Kasumi-1 (cell line): ENCODE data around the gene DNAJC11.
"Not testable (repeated sequence)": the region's sequence is repeated elsewhere in the genome, so short reads cannot be mapped to it uniquely, and the experiment has no call there.

Source experiments
- DNase-seq, 2 experiments: peaks; one replicate each; lab custom pipeline; 2025; lab: John Stamatoyannopoulos, UW

Gene DNAJC11

DNA sequence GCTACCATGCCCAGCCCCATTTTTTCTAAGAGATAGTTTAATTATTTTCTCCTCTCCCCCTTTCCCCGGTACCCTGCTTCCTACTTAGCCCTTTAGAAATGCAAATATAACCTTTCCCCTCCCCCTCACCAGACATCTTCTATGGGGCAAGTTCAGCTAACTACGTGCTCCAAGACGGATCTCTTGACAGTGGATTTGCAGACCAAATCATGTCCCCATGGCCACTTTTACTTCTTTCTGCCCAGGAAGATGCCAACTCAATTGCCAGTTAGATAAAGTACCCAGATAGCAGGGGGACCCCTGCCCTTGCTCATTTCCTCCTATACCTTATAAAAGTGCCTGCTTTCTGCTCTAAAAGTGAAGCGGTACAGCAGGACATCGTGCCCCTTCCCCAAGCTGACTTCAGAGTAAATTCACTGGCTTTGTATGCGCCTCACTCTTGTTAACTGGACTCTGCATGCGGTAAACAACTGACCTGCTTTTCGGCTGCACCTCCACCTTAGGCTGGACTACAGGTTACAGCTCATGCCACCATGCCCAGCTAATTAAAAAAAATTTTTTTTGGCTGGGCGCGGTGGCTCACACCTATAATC lies 7.4 kb downstream of the DNAJC11 start:
- DNase-seq, result no peak

DNA sequence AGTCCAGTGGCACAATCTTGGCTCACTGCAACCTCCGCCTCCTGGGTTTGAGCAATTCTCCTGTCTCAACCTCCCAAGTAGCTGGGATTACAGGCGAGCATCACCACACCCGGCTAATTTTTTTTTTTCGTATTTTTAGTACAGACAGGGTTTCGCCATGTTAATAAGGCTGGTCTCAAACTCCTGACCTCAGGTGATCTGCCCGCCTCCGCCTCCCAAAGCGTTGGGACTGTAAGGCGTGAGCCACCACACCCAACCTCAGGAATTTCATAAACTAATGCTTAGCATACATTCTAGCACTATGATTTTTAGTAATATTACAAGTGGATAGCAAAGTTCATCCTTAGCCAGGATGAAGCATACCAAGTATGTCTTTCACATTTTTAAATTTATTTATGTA lies 8.7 kb downstream of the DNAJC11 start:
- DNase-seq, result no peak

DNA sequence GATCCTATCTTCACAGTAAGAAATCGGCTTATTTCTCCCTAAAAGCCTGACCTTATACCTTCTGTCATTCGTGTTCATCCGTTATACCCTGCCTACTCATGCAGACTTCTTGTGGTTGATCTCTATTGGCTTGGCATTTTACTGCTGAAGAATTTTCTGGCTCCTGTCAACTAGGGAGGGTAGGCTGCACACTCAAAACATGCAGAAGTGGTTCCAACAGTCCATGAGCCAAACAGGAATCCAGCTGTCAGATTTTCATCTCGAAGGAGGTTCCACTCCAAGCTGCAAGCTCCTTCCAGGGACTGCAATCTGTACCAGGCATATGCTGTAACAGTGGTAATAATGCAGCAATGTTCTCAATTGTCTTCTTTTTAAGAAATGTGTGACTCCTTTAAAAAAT lies 10.1 kb downstream of the DNAJC11 start:
- DNase-seq, result no peak

DNA sequence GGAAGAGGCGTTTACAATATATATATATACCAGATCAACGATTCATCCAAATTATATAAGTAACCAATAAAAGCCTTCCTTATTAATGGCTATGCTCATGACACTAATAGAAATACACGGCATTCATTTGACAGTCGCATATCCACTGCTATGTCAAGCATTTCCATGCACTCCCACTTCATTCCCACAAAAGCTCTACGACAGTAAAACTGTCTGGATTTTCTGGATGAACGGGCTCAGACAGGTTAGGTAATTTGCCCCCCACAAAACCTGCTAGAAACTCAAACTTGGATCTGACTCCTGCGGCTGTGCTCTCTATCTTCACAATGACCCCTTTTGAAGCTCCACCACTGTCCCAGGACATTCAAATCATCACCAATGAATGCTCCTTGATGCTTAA lies 11.4 kb downstream of the DNAJC11 start:
- no peak for DNase-seq

DNA sequence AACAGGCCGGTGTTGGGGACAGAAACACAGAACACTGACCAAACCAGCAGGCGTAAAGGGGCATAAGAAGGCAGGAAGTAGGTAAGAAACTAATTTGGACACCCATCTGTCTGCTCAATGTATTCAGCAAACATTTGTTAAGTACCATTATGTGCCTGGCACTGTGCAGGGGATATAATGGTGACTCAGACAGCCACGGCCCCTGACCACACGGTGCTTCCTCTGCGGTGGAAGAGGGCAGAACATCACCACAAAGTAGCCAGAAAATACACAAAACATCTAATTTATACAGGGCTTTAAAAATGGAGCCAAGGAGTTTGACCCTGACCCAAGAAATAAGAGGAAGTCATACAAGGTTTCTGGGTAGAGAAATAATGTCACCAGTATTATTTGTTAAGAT lies 12.9 kb downstream of the DNAJC11 start:
- no peak for DNase-seq

DNA sequence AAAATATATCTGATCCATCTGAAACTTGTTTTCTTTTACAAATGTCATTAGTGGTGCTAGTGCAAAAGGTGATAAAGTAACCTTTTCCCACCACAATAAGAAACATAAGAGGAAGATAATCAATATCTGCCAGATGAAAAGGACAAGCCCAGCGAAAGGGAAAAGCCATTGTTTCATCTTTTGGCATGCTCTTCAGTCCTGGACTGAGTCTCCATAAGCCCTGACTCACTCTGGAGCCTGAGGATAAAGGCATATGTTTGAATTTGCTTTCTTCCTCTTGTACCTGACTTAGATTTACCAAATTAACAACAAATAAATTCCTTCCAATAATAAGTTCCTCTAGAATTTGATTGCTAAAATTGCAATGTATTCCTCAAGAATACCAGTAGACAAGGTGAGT lies 13.6 kb downstream of the DNAJC11 start:
- no peak for DNase-seq

DNA sequence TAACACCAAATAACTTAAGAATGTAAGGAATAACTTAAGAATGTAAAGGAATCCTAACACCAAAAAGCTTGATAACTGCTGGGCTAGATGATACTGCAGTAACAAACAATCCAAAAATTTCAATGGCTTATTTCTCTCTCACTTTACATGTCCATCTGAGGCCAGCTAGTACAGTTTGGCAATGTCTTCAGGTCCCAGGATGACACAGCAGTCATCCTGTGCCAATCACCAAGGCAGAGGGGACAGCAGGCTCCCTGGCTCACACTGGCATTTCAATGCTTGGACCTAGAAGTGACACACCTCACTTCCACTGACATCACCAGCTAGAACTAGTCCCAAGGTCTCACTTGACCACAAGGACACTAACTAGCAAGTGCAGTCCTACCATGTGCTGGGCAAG lies 15.3 kb downstream of the DNAJC11 start:
- no peak for DNase-seq

DNA sequence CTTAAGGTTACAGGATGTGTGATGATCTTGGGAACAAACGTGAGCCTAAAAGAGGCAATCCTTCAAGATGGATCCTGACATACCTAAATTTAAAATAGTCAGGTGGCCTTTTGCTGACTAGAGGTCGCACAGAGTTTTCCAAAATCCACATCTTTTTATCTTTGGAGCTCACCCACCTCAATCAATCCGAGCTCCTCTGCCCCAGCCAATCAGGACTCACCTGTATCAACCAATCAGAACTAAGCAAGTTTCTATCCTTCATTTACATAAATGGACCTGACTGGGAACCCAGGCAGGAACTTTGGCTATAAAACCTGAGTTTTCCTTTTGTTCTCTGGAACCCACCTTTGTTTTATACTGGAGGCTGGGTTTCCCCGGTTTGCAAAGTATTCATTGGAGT lies 16.2 kb downstream of the DNAJC11 start:
- DNase-seq, result no peak

DNA sequence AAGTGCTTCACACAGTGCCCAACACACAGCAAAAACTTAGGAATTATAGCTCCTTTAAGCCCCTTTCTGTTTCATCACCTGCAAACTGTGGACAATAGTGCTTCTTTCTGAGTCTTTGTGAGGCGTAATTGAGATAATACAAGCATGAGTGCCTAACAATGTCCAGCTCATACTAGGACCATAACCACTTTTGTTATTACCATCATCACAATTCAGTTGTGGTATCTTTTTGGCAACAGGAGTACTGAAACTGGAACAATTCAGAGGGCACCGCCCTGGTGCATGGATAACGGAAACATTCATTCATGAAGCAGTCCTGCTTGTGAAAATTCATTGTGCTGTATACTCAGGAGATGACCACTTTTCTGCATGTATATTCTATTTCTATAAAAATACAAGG lies 18.2 kb downstream of the DNAJC11 start:
- DNase-seq, result no peak

DNA sequence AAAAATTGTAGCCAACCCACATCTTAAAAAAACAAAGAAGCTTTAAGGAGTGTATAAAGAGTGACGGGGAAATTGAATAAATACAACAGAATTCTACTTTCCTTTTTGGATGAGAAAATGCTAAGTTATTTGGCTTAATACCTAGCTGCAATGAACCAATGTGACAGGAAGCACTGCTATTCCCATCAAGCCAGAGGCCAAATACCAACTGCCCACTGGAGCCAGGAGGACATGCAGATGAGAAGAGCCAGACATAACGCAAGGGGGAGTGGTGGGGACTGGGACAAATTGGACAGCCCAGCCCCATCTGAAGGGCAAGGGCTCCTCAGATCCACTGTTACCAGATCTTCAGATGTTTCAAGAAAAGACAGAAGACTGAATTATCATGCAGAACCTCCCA lies 25.7 kb downstream of the DNAJC11 start:
- DNase-seq, result no peak

DNA sequence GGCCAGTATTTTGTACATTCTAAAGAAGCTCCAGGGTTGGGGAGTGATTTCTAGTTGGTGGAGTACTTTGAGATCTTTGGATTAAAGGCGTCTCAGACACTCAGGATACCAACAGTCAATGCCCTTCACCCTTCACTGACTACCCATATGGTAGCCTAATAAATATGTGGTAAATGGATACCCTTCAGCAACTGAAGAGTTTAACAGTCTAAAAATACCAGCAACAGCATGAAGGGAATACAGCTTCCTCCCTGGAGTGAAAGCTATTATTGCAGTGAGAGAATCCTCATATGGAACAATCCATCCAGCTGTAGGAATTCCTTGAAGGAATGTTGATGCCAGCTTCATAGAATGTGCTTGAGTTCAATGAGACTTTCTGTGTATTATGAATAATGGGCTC lies 26.8 kb downstream of the DNAJC11 start:
- DNase-seq, result no peak

DNA sequence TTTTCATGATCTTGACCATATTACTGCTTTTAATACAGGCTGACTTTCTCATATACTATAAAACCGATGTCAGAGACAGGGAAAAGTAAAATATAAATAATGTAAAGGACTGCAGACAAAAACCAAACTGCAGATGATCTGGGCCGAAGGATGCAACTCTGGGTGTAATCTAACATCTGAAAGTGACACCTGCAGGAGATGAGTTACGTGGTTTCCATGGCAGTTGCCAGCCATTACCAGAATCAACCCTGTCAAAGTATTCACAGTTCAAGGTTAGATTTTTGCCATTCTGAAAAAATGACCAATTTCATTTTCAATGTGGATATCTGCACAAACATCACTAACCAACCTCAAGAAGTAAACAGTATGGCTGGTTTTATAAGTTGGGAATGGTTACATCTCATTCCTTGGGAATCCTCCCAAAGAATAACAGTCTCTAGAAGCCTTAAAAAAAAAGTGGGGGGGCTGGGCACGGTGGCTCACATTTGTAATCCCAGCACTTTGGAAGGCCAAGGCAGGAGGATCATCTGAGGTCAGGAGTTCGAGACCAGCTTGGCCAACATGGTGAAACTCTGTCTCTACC lies 27.7 kb downstream of the DNAJC11 start:
- DNase-seq, result no peak

DNA sequence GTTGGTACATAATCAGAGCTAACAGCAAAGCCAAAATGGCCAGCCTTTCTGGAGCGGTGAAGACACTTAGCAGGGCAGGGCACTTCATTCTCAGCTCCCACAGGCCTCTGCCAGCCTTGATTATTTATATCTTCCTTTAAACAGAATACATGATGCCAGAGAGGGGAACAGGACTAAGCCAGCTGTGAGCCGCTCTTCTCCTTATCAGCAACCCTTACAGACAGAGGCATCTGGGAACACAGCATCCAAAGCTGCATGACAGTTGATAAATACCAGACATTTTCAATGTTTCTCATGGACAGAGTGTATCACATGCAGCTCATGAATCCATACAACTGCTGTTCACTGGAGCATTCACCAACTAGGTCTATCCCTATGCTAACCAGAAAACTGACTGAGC lies 29.1 kb downstream of the DNAJC11 start:
- DNase-seq, result no peak

DNA sequence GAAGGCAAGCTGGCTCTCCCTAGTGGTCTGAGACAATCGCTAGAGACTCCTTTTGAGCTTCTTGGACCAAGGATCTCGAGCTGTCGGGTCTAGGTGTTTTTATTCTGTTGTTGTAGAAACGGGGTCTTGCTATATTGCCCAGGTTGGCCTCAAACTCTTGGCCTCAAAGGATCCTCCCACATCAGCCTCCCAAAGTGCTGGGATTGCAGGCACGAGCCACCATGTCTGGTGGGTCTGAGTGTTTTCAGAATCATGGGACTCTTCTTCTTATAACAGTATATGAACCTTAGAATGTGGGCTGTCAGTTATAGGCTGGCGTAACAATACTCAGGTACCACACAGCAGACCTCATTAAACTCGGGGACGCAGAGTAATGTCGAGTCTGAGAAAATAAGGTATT lies 33.1 kb downstream of the DNAJC11 start:
- DNase-seq, result no peak

DNA sequence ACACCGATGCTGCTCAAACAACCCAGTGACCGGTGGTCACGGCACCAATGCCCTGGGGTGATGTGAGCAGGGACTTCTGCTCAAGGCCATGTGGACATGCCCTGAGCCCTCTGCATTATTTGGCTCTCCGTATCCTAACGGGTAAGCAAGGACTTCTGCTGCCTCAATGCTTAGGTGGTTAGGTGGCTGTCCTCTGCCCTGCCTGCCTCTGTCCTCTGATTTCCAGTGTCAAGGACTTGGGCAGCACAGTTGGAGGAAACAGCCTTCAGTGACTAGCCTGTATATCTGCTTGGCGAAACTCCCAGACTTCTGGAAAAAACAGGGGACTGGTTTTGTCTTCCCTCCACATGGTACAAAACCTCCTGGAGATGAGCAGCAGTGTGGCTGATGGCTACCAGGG lies 34.5 kb downstream of the DNAJC11 start:
- DNase-seq, result no peak

DNA sequence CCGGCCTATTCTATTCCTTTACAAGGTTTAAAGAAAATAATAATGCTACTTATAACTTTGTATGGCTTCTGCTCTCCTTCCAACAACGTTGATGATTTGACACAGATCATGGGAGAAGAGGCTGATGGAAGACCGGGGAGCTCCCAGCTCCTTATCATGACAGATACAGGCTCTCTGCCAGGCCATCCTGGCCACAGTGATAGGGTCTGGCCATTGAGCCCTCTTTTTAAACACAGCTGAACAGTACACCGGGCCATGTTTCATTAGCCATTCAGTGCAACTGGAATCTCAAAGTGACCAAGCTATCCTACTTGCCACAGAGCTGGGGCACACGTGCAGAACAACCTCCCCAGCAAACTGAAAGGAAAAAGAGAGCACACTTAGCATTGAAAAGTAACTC lies 34.9 kb downstream of the DNAJC11 start:
- no peak for DNase-seq

DNA sequence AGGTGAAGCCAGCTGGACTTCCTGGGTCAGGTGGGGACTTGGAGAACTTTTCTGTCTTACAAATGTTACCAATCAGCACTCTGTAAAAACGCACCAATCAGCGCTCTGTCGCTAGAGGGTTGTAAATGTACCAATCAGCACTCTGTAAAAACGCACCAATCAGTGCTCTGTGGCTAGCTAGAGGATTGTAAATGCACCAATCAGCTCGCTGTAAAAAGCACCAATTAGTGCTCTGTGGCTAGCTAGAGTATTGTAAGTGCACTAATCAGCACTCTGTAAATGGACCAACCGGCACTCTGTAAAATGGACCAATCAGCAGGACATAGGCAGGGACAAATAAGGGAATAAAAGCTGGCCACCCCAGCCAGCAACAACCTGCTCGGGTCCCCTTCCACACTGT lies 39.1 kb downstream of the DNAJC11 start:
- DNase-seq, result not testable (repeated sequence)

DNA sequence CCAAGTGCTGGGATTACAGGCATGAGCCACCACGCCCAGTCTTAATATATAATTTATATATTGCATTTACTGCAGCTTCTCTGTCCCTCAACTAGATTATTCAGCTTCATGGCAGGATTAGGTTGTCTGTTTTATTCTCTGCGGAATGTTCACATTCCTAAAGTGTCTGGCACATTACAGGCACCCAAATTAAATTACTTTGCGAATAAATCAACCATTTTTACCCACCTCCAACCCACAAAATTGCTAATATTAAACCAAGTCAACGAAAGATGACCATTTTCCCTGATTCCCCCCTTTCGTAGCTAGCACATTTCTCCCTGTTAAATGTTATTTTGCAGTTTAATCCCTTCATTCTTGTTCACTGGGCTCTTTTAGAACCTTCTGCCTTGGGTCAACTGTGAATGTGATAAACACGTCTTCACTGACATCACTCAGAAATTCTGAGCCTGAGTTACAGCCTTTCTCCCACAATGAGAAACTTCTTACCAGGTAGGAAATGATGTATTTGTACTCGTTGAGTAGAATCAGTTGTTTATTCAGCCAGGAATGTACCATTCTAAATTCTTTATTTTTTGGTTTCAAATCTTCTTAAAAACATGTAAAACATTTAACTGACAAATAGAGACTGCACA lies 41.1 kb downstream of the DNAJC11 start:
- DNase-seq, result no peak

DNA sequence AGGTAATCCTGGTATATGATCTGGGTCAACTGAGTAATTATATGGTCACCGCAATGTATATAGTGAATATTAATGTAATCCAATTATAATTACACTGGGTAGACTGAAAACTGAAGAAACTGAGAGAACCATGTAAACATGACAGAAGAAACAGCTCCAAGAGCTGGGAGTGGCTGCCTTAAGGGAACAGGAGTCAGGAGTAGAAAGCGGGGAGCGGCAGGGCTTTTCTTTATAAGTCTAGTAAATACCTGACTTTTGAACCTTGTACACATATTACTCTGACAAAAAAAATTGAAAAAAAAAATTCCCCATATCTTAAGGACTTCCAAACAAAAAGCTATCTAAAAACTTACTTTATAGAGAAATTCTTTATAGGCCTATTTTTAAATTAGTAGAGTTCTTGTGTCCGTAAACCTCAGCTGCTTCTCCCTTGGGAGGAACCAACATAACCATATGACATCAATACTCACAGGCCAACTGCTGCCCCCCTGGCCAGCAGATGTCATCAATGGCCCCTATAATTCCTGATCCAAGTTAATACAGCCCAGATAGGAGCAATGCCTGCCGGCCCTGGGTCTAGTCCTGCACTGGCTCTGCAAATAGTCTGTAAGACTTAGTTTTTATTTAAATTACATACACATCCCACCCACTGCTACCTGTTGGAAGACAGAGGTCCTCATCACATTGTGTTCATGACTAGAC lies 43.1 kb downstream of the DNAJC11 start:
- no peak for DNase-seq

DNA sequence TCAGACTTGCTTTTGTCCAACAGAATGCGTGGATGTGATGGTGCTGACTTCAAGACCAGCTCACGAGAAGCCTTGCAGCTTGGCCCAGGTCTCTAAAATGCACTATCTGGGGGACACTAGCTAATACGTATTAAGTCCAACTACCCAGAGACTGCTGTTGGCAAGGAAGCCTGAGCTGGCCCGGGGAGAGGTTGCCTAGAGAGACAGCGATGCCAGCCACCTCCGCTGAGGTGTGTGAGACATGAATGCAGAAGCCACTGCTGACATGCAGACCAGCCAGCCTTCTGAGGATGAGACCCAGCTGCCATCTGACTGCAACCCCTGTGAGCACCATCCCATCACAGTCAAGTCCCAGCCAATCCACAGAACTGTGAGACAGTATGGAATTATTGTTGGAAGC lies 44.5 kb downstream of the DNAJC11 start:
- DNase-seq, result no peak

DNA sequence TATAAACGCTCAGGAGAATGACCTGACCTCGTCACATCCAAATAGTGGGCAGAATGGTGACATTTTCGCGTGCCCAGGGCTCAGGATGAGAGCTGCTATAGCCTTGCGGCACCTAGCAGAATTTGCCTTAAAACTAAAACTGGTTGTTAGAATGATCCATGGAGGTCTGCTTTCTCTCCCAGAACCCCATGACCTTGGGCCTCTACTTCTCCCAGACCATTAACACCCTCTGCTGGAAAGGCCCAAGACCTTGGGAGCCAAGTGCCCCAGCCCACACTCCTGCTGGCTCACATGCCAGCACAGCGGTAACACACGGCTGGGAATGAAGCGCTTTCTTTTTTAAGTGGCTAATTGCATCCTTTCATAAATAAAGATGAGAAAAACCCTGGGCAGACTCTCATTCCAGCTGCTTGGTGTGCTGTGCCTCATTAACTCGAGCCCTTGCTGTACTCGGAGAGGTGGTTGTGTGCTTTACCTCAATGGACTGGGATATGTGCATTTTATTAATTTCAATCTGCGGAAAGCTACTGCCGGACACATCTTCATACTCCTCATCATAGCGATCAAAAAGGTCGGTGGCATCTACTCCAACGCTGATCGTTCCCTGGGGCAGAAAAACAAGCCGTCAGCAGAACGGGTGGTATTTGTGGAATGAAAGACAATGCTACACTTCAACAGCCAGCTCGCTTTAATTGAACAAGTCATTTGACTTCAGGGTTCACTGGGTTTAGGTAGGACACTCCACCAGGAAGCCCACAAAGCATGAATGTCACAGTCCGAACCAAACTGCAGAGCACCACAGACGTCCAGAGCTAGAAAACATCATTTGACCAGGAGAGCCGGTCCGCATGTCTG lies 48.0 kb downstream of the DNAJC11 start:
- DNase-seq, result no peak

DNA sequence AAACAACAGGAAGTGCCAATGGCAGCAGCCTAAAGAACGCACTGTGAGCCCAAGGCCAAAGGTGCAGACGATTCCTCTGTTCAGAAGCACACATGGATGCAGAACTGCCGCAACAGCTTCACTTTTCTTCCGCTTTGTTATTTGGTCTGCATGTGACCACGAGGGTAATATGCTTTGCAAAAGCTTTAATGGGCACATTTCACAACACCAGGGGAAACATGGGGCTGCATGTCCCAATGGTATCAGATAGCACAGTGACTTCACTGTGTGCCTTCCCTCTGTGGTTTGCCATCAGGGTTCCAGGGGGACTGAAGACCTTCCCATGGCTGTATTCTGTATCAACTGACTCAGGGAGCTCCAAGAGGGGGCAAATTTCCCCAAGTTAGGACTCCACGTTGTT lies 48.6 kb downstream of the DNAJC11 start:
- peak; percentile 43 to 68 for DNase-seq
